H1 (cell line): ENCODE data around the gene ST8SIA4. TPM values are rescaled to one million over a fixed set of nuclear protein-coding genes. Genes with fewer than 3 reads are reported as not detected.

ENCODE experiments used
- CTCF ChIA-PET: fragments of 300-600 bp; sonication (Branson Sonifier 250); formaldehyde crosslinking; loops from one replicate; lab custom pipeline; 2021; ENCODE audit not compliant: partially characterized antibody; lab: Charles Lee
- POLR2A ChIA-PET: fragments of 300-600 bp; sonication (Branson Sonifier 250); formaldehyde crosslinking; loops from one replicate; lab custom pipeline; 2021; ENCODE audit warnings: inconsistent platforms; ENCODE audit not compliant: partially characterized antibody; lab: Charles Lee
- DNase-seq, 2 experiments: peaks; one replicate each; pipeline versions ENCODE4 v3.0.0 to v3.0.0-alpha.2; 2010 to 2022; ENCODE audit warnings: low spot score in 2 of 2, low read depth in 1 of 2, mixed read lengths in 1 of 2
- FAIRE-seq: peaks from 2 replicates; lab custom pipeline; 2011; peaks lifted over from hg19 to GRCh38; lab: Jason Lieb, UNC
- H2AFZ ChIP-seq: 2 replicates; pipeline ENCODE4 v1.8.1; 2012; ENCODE audit warnings: low read length, inconsistent platforms
- H2AK5ac ChIP-seq: 2 replicates; pipeline ENCODE4 v1.6.1; 2013; ENCODE audit warnings: low read depth, low read length
- H2BK120ac ChIP-seq: replicated peaks from 2 replicates; pipeline ENCODE3; 2013; ENCODE audit warnings: low read depth, low read length, inconsistent platforms
- H2BK12ac ChIP-seq: 2 replicates; pipeline ENCODE4 v1.6.1; 2013; ENCODE audit warnings: low read depth, low read length
- H2BK15ac ChIP-seq: 2 replicates; pipeline ENCODE4 v1.6.1; 2013; ENCODE audit warnings: low read length
- H2BK20ac ChIP-seq: 2 replicates; pipeline ENCODE4 v1.6.1; 2013; ENCODE audit warnings: low read length
- H2BK5ac ChIP-seq: 2 replicates; pipeline ENCODE4 v1.6.1; 2013; ENCODE audit warnings: low read depth, low read length
- H3K14ac ChIP-seq: 2 replicates; pipeline ENCODE4 v1.6.1; 2013; ENCODE audit warnings: inconsistent platforms; ENCODE audit not compliant: insufficient read length
- H3K18ac ChIP-seq: 2 replicates; pipeline ENCODE4 v1.6.1; 2013; ENCODE audit warnings: low read length; ENCODE audit errors: extremely low read depth
- H3K23ac ChIP-seq: 2 replicates; pipeline ENCODE4 v1.6.1; 2013; ENCODE audit warnings: inconsistent platforms; ENCODE audit not compliant: insufficient read length
- H3K23me2 ChIP-seq: 2 replicates; pipeline ENCODE4 v1.6.1; 2013; ENCODE audit warnings: low read depth, low read length
- H3K27ac ChIP-seq: 2 replicates; pipeline ENCODE4 v1.6.1; 2011; ENCODE audit warnings: low read depth, low read length, inconsistent platforms
- H3K27me3 ChIP-seq, 4 experiments: replicated peaks in 1 of 4; 1 replicate in 1 of 4; 2 replicates in 3 of 4; pipeline versions ENCODE4 v1.6.1 to v1.8.1; 2011 to 2013; ENCODE audit warnings: low read length in 3 of 4, mild to moderate bottlenecking in 3 of 4, inconsistent platforms in 2 of 4, mixed read lengths in 2 of 4, moderate library complexity in 1 of 4; ENCODE audit not compliant: control insufficient read depth in 3 of 4, insufficient read depth in 3 of 4; ENCODE audit errors: extremely low read depth in 1 of 4
- H3K36me3 ChIP-seq, 4 experiments: 2 replicates each; pipeline versions ENCODE4 v1.6.1 to v1.8.1; 2011 to 2013; ENCODE audit warnings: mild to moderate bottlenecking in 4 of 4, low read length in 3 of 4, moderate library complexity in 2 of 4, control low read depth in 1 of 4, inconsistent platforms in 1 of 4; ENCODE audit not compliant: insufficient read depth in 4 of 4, control insufficient read depth in 2 of 4
- H3K4ac ChIP-seq: replicated peaks from 2 replicates; pipeline ENCODE3; 2013; ENCODE audit warnings: low read length, low read depth, mixed read lengths, inconsistent platforms; ENCODE audit not compliant: insufficient read length
- H3K4me1 ChIP-seq, 4 experiments: replicated peaks in 1 of 4; 1 replicate in 1 of 4; 2 replicates in 3 of 4; pipeline versions ENCODE4 v1.6.1 to v1.8.1; 2011 to 2013; ENCODE audit warnings: low read length in 3 of 4, inconsistent platforms in 2 of 4, mixed read lengths in 1 of 4; ENCODE audit not compliant: insufficient read depth in 4 of 4, control insufficient read depth in 3 of 4
- H3K4me2 ChIP-seq, 2 experiments: 2 replicates each; pipeline versions ENCODE4 v1.6.1 to v1.8.1; 2011 to 2013; ENCODE audit warnings: low read depth in 2 of 2, low read length in 2 of 2, control low read depth in 1 of 2, inconsistent platforms in 1 of 2, mild to moderate bottlenecking in 1 of 2; ENCODE audit not compliant: insufficient read depth in 1 of 2
- H3K4me3 ChIP-seq, 4 experiments: fragments of 200-600, 300-600 bp in 1 of 4; sonication (generic), shearing (Covaris generic), sonication (Bioruptor Twin) in 1 of 4; 2 replicates each; pipeline versions ENCODE4 v1.5.1 to v1.8.1; 2011 to 2016; ENCODE audit warnings: low read length in 4 of 4, low read depth in 3 of 4, control low read depth in 2 of 4, inconsistent platforms in 2 of 4, mild to moderate bottlenecking in 2 of 4, mixed read lengths in 1 of 4, moderate library complexity in 1 of 4; ENCODE audit not compliant: insufficient read depth in 2 of 4; ENCODE audit errors: extremely low read depth in 1 of 4
- H3K56ac ChIP-seq: replicated peaks from 2 replicates; pipeline ENCODE3; 2013; ENCODE audit warnings: low read depth, mild to moderate bottlenecking, mixed read lengths, low read length, inconsistent platforms; ENCODE audit not compliant: insufficient read length
- H3K79me1 ChIP-seq: 2 replicates; pipeline ENCODE4 v1.6.1; 2013; ENCODE audit warnings: low read depth, low read length, control low read depth
- H3K79me2 ChIP-seq, 2 experiments: 2 replicates each; pipeline versions ENCODE4 v1.6.1 to v1.8.1; 2012 to 2013; ENCODE audit warnings: low read length in 2 of 2, mild to moderate bottlenecking in 2 of 2, inconsistent platforms in 1 of 2; ENCODE audit not compliant: insufficient read depth in 2 of 2, control insufficient read depth in 1 of 2
- H3K9ac ChIP-seq, 4 experiments: replicated peaks in 1 of 4; 1 replicate in 1 of 4; 2 replicates in 3 of 4; pipeline versions ENCODE4 v1.6.1 to v1.8.1; 2011 to 2013; ENCODE audit warnings: low read depth in 3 of 4, low read length in 3 of 4, control low read depth in 2 of 4, mild to moderate bottlenecking in 2 of 4, moderate library complexity in 2 of 4, inconsistent platforms in 1 of 4; ENCODE audit errors: extremely low read depth in 1 of 4
- H3K9me3 ChIP-seq, 2 experiments: 2 replicates each; pipeline versions ENCODE4 v1.6.1 to v1.8.1; 2012 to 2013; ENCODE audit warnings: mild to moderate bottlenecking in 2 of 2, moderate library complexity in 2 of 2, control low read depth in 1 of 2, inconsistent platforms in 1 of 2, low read depth in 1 of 2, low read length in 1 of 2, mixed read lengths in 1 of 2; ENCODE audit not compliant: insufficient read depth in 2 of 2
- H4K20me1 ChIP-seq, 2 experiments: replicated peaks in 1 of 2; 2 replicates each; pipeline versions ENCODE3 to v1.8.1; 2011 to 2013; ENCODE audit warnings: inconsistent platforms in 2 of 2, low read length in 2 of 2, mild to moderate bottlenecking in 1 of 2; ENCODE audit not compliant: insufficient read depth in 2 of 2, control insufficient read depth in 1 of 2
- H4K5ac ChIP-seq: 2 replicates; pipeline ENCODE4 v1.6.1; 2013; ENCODE audit warnings: low read length, low read depth, mixed read lengths, inconsistent platforms; ENCODE audit not compliant: insufficient read length
- H4K8ac ChIP-seq: 2 replicates; pipeline ENCODE4 v1.8.0; 2013; ENCODE audit warnings: mild to moderate bottlenecking, moderate library complexity, low read length, inconsistent platforms; ENCODE audit not compliant: insufficient read depth; ENCODE audit errors: extremely low read depth
- H4K91ac ChIP-seq: replicated peaks from 2 replicates; pipeline ENCODE3; 2013; ENCODE audit warnings: low read length, mixed read lengths, inconsistent platforms; ENCODE audit not compliant: insufficient read length
- ASH2L ChIP-seq: fragments of 200-600, 300-600 bp; sonication (generic); IDR thresholded peaks from one replicate; pipeline ENCODE4 v1.7.1; 2017; ENCODE audit warnings: low read length
- JUND ChIP-seq: IDR thresholded peaks from 2 replicates; pipeline ENCODE4 v1.6.1; 2011; ENCODE audit warnings: mild to moderate bottlenecking, improper control_type of control experiment, low read length
- NANOG ChIP-seq: IDR thresholded peaks from 2 replicates; pipeline ENCODE4 v1.6.1; 2011; ENCODE audit warnings: low read length, low read depth, mild to moderate bottlenecking, inconsistent platforms; ENCODE audit not compliant: insufficient read depth, poor library complexity, severe bottlenecking
- SIN3A ChIP-seq, 2 experiments: IDR thresholded peaks in 1 of 2; conservative IDR thresholded peaks in 1 of 2; 2 replicates each; pipeline ENCODE4 v1.6.1; 2011 to 2012; ENCODE audit warnings: low read length in 2 of 2, improper control_type of control experiment in 1 of 2, low read depth in 1 of 2, mild to moderate bottlenecking in 1 of 2
- WGBS, 2 experiments: shearing (Covaris generic) in 1 of 2; methylation state at CpG; one replicate each; pipeline versions ENCODE4 v1.1.6 to v1.1.7; 2013 to 2015; ENCODE audit warnings: low lambda C conversion rate in 2 of 2, mixed read lengths in 2 of 2, inconsistent platforms in 1 of 2, low coverage in 1 of 2, missing lambda C conversion rate in 1 of 2; ENCODE audit not compliant: insufficient replicate concordance in 2 of 2, insufficient coverage in 1 of 2, insufficient read length in 1 of 2; ENCODE audit errors: extremely low coverage in 1 of 2, missing lambda C conversion rate in 1 of 2; 5-methylcytosine and 5-hydroxymethylcytosine counted together
- polyA plus RNA-seq, 7 experiments: library from polyadenylated mRNA; depleted of rRNA in 3 of 7; stranded (reverse) in 5 of 7; unstranded in 2 of 7; fragments of >200 nt in 5 of 7; fragments of 200-250 nt in 2 of 7; gene quantifications; 1 replicate in 5 of 7; 2 replicates in 1 of 7; 4 replicates in 1 of 7; pipeline versions ENCODE4 v1.2.1 to v1.2.3, GENCODE V29; 2011 to 2013; ENCODE audit warnings: missing spikeins in 2 of 7, mixed read lengths in 2 of 7
- total RNA-seq: library from RNA; stranded (reverse); fragmentation: NEBNext Ultra II Directional; extraction: Animal tissue kit (Norgen Biotek cat#: 25700); gene quantifications from 2 replicates; pipeline ENCODE4 v1.2.1, GENCODE V29; 2021

The ST8SIA4 gene
- total and polyA plus RNA-seq, 2 of the 8 experiments (the other 6 are each of a cell fraction or from before 2014, with no cell fraction given): 0.08 to 0.50 TPM

DNA sequence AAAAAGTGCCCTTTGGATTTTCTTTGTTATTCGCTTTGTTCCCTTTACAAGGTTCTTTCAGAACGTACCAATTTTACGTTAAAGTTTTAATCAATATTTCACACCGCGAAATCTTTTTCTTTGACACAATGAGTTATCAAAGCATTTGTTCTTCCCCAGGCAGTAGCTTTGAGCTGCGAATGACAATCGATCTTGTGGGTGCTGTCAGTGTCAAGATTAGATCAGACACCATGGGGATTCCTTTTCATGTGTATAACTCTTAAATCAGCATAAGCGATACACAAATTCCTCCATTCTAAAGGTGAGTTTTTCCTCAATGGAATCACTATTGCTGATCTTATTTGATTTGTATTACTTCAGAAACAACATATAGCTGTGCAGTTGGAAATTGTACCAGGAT, 145.5 kb downstream of the ST8SIA4 start:
- no peak overlapping the region for H2AK5ac ChIP-seq
- no peak overlapping the region for H2BK120ac ChIP-seq
- CTCF ChIA-PET: interaction anchor here (1.2 to 1.8 kb wide), 2 partner anchors 15 to 143 kb away, joined by 3 to 5 read pairs; no protein-coding TSS in a partner anchor
- no peak overlapping the region for H3K14ac ChIP-seq
- H3K9me3 ChIP-seq: no peaks in the 10 kb centered on the region
- no peak overlapping the region for H3K18ac ChIP-seq
- H3K79me2 ChIP-seq: no peaks in the 10 kb centered on the region
- no peak overlapping the region for H2BK15ac ChIP-seq
- FAIRE-seq (peak; percentile 45), DNase-seq (no peak)
- POLR2A ChIA-PET: interaction anchor here (0.6 kb wide), 1 partner anchor 16 kb away, joined by 3 read pairs; no protein-coding TSS in a partner anchor
- H4K8ac ChIP-seq: no peak overlapping the region
- H3K23me2 ChIP-seq: no peaks in the 10 kb centered on the region
- no peaks in the 10 kb centered on the region for H3K36me3 ChIP-seq
- TF ChIP-seq ASH2L (no peak), NANOG (peak; percentile 35), JUND (no peak), SIN3A (conservative IDR thresholded peaks at IDR 0.05 in 1 of 2, IDR thresholded peaks at IDR 0.05 in 1 of 2; ENCODE audit: low read depth in 1 of 2, low read length in 2 of 2) (peak; percentile 94)
- no peak overlapping the region for H2AFZ ChIP-seq
- H2BK5ac ChIP-seq: no peak overlapping the region
- peak overlapping the region in 1 of 2 experiments; percentile 45; a peak in 1 of 4 replicates for H3K4me2 ChIP-seq
- H3K56ac ChIP-seq: no peak overlapping the region
- no peak overlapping the region for H2BK12ac ChIP-seq
- H3K4ac ChIP-seq: no peak overlapping the region
- H3K27ac ChIP-seq: no peak overlapping the region
- peaks cover 0 to 7% (median 4%) of the 10 kb centered on the region in 4 experiments; a peak in 5 of 7 replicates for H3K27me3 ChIP-seq
- peaks cover 0 to 5% (median 2%) of the 10 kb centered on the region in 4 experiments; a peak in 2 of 7 replicates for H3K4me1 ChIP-seq
- H3K23ac ChIP-seq: no peak overlapping the region
- 7% methylated on average over 8 of the region's 8 CpGs; no CpG with 5 or more reads in 1 of the 2 experiments for WGBS, 2 experiments
- H4K91ac ChIP-seq: no peak overlapping the region
- peak overlapping the region in 1 of 4 experiments; percentile 22; a peak in 1 of 8 replicates for H3K4me3 ChIP-seq
- no peaks in the 10 kb centered on the region for H3K79me1 ChIP-seq
- no peak overlapping the region for H2BK20ac ChIP-seq
- no peaks in the 10 kb centered on the region for H4K20me1 ChIP-seq
- no peak overlapping the region for H4K5ac ChIP-seq
- H3K9ac ChIP-seq: no peak overlapping the region
